ENCODE data around the gene TMEM101.
"Not testable (repeated sequence)": the region's sequence is repeated elsewhere in the genome, so short reads cannot be mapped to it uniquely, and the experiment has no call there.

TMEM101 gene

GRCh38 chr17:43999024-43999423, 15.7 kb downstream of the TMEM101 start:
- no peak for DNase-seq (ENCODE audit: low read depth)
- H3K4me3 ChIP-seq (ENCODE audit: low read depth, low read length), result no peak overlapping the region
- TF ChIP-seq CTCF (IDR thresholded peaks at IDR 0.05; ENCODE audit: control insufficient read depth, extremely low read depth, insufficient read depth), result no peak

GRCh38 chr17:43998552-43998951, 16.2 kb downstream of the TMEM101 start:
- no peak for DNase-seq (ENCODE audit: low read depth)
- no peak overlapping the region for H3K4me3 ChIP-seq (ENCODE audit: low read depth, low read length)
- no peak for TF ChIP-seq CTCF (IDR thresholded peaks at IDR 0.05; ENCODE audit: control insufficient read depth, extremely low read depth, insufficient read depth)

- H3K4me3 ChIP-seq (ENCODE audit: low read depth, low read length); DNase-seq (ENCODE audit: low read depth): not testable (repeated sequence)
Measured at GRCh38 chr17:43997180-43997579, 17.6 kb downstream of the TMEM101 start.

- no peak for DNase-seq (ENCODE audit: low read depth)
- no peak overlapping the region for H3K4me3 ChIP-seq (ENCODE audit: low read depth, low read length)
- no peak for TF ChIP-seq CTCF (IDR thresholded peaks at IDR 0.05; ENCODE audit: control insufficient read depth, extremely low read depth, insufficient read depth)
Measured at GRCh38 chr17:43995150-43995471, 19.7 kb downstream of the TMEM101 start.

GRCh38 chr17:43994272-43995149, 20.3 kb downstream of the TMEM101 start:
- no peak for DNase-seq (ENCODE audit: low read depth)
- H3K4me3 ChIP-seq (ENCODE audit: low read depth, low read length), result peak overlapping the region; percentile 32
- peak; percentile 76 for TF ChIP-seq CTCF (IDR thresholded peaks at IDR 0.05; ENCODE audit: control insufficient read depth, extremely low read depth, insufficient read depth)

- no peak for TF ChIP-seq CTCF (IDR thresholded peaks at IDR 0.05; ENCODE audit: control insufficient read depth, extremely low read depth, insufficient read depth)
- no peak for DNase-seq (ENCODE audit: low read depth)
- H3K4me3 ChIP-seq (ENCODE audit: low read depth, low read length), result no peak overlapping the region
Measured at GRCh38 chr17:43992641-43993040, 22.1 kb downstream of the TMEM101 start.

- no peak overlapping the region for H3K4me3 ChIP-seq (ENCODE audit: low read depth, low read length)
- DNase-seq (ENCODE audit: low read depth), result no peak
- TF ChIP-seq CTCF (IDR thresholded peaks at IDR 0.05; ENCODE audit: control insufficient read depth, extremely low read depth, insufficient read depth), result no peak
Measured at GRCh38 chr17:43988301-43988700, 26.5 kb downstream of the TMEM101 start.
